Neural cell (in vitro differentiated cells): ENCODE measurements around the gene PRR30. TPM values are rescaled to one million over a fixed set of nuclear protein-coding genes. Genes with fewer than 3 reads are reported as not detected.

Source experiments
- H2AFZ ChIP-seq: fragments of 200-600, 300-800 bp; sonication (generic), shearing (Covaris generic); 2 replicates; pipeline ENCODE4 v1.6.0; 2014; ENCODE audit warnings: low read depth, mild to moderate bottlenecking, antibody characterized with exemption, low read length, moderate library complexity
- H3F3A ChIP-seq: fragments of 200-600 bp; shearing (Covaris generic); 2 replicates; pipeline ENCODE4 v1.6.1; 2016; ENCODE audit warnings: mild to moderate bottlenecking, moderate library complexity, mixed read lengths, antibody characterized with exemption, low read length; ENCODE audit not compliant: insufficient read depth, poor library complexity, severe bottlenecking
- H3K27ac ChIP-seq: fragments of 200-600, 300-800 bp; sonication (generic), shearing (Covaris generic); 2 replicates; pipeline ENCODE4 v1.5.1; 2014; ENCODE audit warnings: mild to moderate bottlenecking, low read length, moderate library complexity
- H3K27me3 ChIP-seq: fragments of 300-800, 200-600 bp; sonication (generic), shearing (Covaris generic); 2 replicates; pipeline ENCODE4 v1.6.0; 2014; ENCODE audit warnings: mild to moderate bottlenecking, low read depth, low read length, moderate library complexity; ENCODE audit not compliant: insufficient read depth
- H3K36me3 ChIP-seq: fragments of 300-800, 200-600 bp; sonication (generic), shearing (Covaris generic); 2 replicates; pipeline ENCODE4 v1.5.1; 2014; ENCODE audit warnings: mild to moderate bottlenecking, antibody characterized with exemption, low read length, moderate library complexity; ENCODE audit not compliant: insufficient read depth
- H3K4me2 ChIP-seq: fragments of 300-800, 200-600 bp; sonication (generic), shearing (Covaris generic); 2 replicates; pipeline ENCODE4 v1.6.0; 2014; ENCODE audit warnings: mild to moderate bottlenecking, low read length
- H3K4me3 ChIP-seq: fragments of 300-800, 200-600 bp; sonication (generic), shearing (Covaris generic); 2 replicates; pipeline ENCODE4 v1.5.1; 2014; ENCODE audit warnings: mild to moderate bottlenecking, low read length, moderate library complexity
- H3K79me2 ChIP-seq: fragments of 200-600 bp; shearing (Covaris generic); replicated peaks from 2 replicates; pipeline ENCODE4 v1.6.0; 2014; ENCODE audit warnings: mild to moderate bottlenecking, low read length, moderate library complexity; ENCODE audit not compliant: insufficient read depth
- H3K9ac ChIP-seq: fragments of 300-800, 200-600 bp; sonication (generic), shearing (Covaris generic); 2 replicates; pipeline ENCODE4 v1.6.1; 2016; ENCODE audit warnings: mild to moderate bottlenecking, low read length, mixed read lengths
- H3K9me2 ChIP-seq: fragments of 200-600 bp; shearing (Covaris generic); 2 replicates; pipeline ENCODE4 v1.6.1; 2016; ENCODE audit warnings: mild to moderate bottlenecking, low read length, mixed read lengths; ENCODE audit not compliant: insufficient read depth
- H3K9me3 ChIP-seq: fragments of 200-600, 300-800 bp; sonication (generic), shearing (Covaris generic); 2 replicates; pipeline ENCODE4 v1.6.1; 2016; ENCODE audit warnings: mild to moderate bottlenecking, mixed run types, low read length, moderate library complexity, mixed read lengths
- H4K20me1 ChIP-seq: fragments of 200-600 bp; shearing (Covaris generic); 2 replicates; pipeline ENCODE4 v1.6.1; 2016; ENCODE audit warnings: mild to moderate bottlenecking, mixed run types; ENCODE audit not compliant: insufficient read depth
- CTCF ChIP-seq: fragments of 450-650 bp; IDR thresholded peaks from 2 replicates; pipeline ENCODE4 v1.5.1; 2014; ENCODE audit warnings: antibody characterized with exemption, mild to moderate bottlenecking, moderate library complexity; ENCODE audit not compliant: poor library complexity, severe bottlenecking
- EP300 ChIP-seq: fragments of 450-650 bp; conservative IDR thresholded peaks from 2 replicates; pipeline ENCODE4 v1.6.1; 2014; ENCODE audit warnings: antibody characterized with exemption, mild to moderate bottlenecking, moderate library complexity; ENCODE audit not compliant: poor library complexity, severe bottlenecking
- EZH2 ChIP-seq: fragments of 200-600, 300-800 bp; shearing (Covaris generic), sonication (generic); IDR thresholded peaks from 2 replicates; pipeline ENCODE4 v1.6.1; 2014; ENCODE audit warnings: antibody characterized with exemption, low read length, borderline replicate concordance, mild to moderate bottlenecking; ENCODE audit not compliant: insufficient read depth, poor library complexity, severe bottlenecking
- MXI1 ChIP-seq: fragments of 450-650 bp; conservative IDR thresholded peaks from 2 replicates; pipeline ENCODE4 v1.6.1; 2014; ENCODE audit warnings: antibody characterized with exemption, mild to moderate bottlenecking; ENCODE audit not compliant: poor library complexity, severe bottlenecking
- POLR2AphosphoS5 ChIP-seq: IDR thresholded peaks from 2 replicates; pipeline ENCODE4 v1.6.1; 2012
- RAD21 ChIP-seq: fragments of 450-650 bp; conservative IDR thresholded peaks from 2 replicates; pipeline ENCODE4 v1.6.1; 2014; ENCODE audit warnings: antibody characterized with exemption, mild to moderate bottlenecking, moderate library complexity
- SMC3 ChIP-seq: fragments of 450-650 bp; conservative IDR thresholded peaks from 2 replicates; pipeline ENCODE4 v1.6.1; 2014; ENCODE audit warnings: antibody characterized with exemption, mild to moderate bottlenecking, moderate library complexity; ENCODE audit not compliant: poor library complexity
- TAF1 ChIP-seq: IDR thresholded peaks from 2 replicates; pipeline ENCODE4 v1.6.1; 2012; ENCODE audit warnings: low read depth
- polyA plus RNA-seq: library from polyadenylated mRNA; depleted of rRNA; stranded (reverse); fragments of >200 nt; gene quantifications from 2 replicates; pipeline ENCODE4 v1.2.3, GENCODE V29; 2014
- TF ChIP-seq, protein P1 (sequence below): IDR thresholded peaks from 2 replicates; pipeline ENCODE4 v1.6.1; 2012; ENCODE audit warnings: borderline replicate concordance

The PRR30 gene
- polyA plus RNA-seq, 1 donor from 2014 or later = not detected

DNA sequence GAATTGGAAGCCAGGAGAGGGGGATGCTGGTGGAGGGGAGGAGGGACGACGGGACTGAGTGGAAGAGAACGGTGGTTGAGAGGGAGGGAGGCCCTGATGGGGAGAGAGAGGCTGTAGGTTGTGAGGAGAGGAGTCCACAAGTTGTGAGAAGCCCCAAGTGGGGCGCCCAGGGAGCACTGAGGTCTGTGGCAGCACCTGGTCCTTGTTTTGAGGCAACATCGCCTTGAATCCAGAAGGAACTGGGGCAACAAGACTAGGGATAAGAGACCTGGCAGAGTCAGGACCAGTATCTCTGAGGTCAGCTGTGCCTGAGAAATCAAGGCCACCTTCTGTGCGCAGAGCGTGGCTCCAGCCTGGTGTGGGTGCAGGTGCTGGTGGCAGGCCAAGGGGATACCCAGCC is 1.1 kb downstream of the PRR30 start:
- no peaks in the 10 kb centered on the region for H3K9me2 ChIP-seq
- H3K9me3 ChIP-seq = no peaks in the 10 kb centered on the region
- H2AFZ ChIP-seq = no peak overlapping the region
- H3K36me3 ChIP-seq = no peaks in the 10 kb centered on the region
- no peaks in the 10 kb centered on the region for H3K27me3 ChIP-seq
- TF ChIP-seq TAF1 (no peak), EZH2 (no peak), RAD21 (no peak), CTCF (no peak), SMC3 (no peak), MXI1 (no peak), POLR2AphosphoS5 (no peak), EP300 (no peak)
- TF ChIP-seq, protein P1, sequence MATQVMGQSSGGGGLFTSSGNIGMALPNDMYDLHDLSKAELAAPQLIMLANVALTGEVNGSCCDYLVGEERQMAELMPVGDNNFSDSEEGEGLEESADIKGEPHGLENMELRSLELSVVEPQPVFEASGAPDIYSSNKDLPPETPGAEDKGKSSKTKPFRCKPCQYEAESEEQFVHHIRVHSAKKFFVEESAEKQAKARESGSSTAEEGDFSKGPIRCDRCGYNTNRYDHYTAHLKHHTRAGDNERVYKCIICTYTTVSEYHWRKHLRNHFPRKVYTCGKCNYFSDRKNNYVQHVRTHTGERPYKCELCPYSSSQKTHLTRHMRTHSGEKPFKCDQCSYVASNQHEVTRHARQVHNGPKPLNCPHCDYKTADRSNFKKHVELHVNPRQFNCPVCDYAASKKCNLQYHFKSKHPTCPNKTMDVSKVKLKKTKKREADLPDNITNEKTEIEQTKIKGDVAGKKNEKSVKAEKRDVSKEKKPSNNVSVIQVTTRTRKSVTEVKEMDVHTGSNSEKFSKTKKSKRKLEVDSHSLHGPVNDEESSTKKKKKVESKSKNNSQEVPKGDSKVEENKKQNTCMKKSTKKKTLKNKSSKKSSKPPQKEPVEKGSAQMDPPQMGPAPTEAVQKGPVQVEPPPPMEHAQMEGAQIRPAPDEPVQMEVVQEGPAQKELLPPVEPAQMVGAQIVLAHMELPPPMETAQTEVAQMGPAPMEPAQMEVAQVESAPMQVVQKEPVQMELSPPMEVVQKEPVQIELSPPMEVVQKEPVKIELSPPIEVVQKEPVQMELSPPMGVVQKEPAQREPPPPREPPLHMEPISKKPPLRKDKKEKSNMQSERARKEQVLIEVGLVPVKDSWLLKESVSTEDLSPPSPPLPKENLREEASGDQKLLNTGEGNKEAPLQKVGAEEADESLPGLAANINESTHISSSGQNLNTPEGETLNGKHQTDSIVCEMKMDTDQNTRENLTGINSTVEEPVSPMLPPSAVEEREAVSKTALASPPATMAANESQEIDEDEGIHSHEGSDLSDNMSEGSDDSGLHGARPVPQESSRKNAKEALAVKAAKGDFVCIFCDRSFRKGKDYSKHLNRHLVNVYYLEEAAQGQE = no peak
- H3K9ac ChIP-seq = no peak overlapping the region
- no peak overlapping the region for H3K4me3 ChIP-seq
- H3K27ac ChIP-seq = no peak overlapping the region
- no peaks in the 10 kb centered on the region for H3F3A ChIP-seq
- no peak overlapping the region for H3K4me2 ChIP-seq
- H4K20me1 ChIP-seq = no peaks in the 10 kb centered on the region
- peaks cover 4% of the 10 kb centered on the region for H3K79me2 ChIP-seq

GRCh38 chr2:27137322-27137935 is 1.8 kb downstream of the PRR30 start:
- no peak overlapping the region for H2AFZ ChIP-seq
- TF ChIP-seq CTCF = no peak
- no peak for TF ChIP-seq POLR2AphosphoS5
- TF ChIP-seq, protein P1 = no peak
- TF ChIP-seq MXI1 = no peak
- TF ChIP-seq TAF1 = no peak
- TF ChIP-seq SMC3 = no peak
- no peak for TF ChIP-seq RAD21
- no peak for TF ChIP-seq EZH2
- TF ChIP-seq EP300 = no peak
- H3K4me3 ChIP-seq = no peak overlapping the region

More at GRCh38 chr2:27137322-27137935, 1.8 kb downstream of the PRR30 start:
- Histone ChIP-seq H3F3A (no peaks in the 10 kb centered on the region), H3K27ac (no peak overlapping the region), H3K9ac (no peak overlapping the region), H3K36me3 (no peaks in the 10 kb centered on the region), H3K4me2 (no peak overlapping the region), H3K9me2 (no peaks in the 10 kb centered on the region), H3K9me3 (no peaks in the 10 kb centered on the region), H3K27me3 (no peaks in the 10 kb centered on the region), H4K20me1 (no peaks in the 10 kb centered on the region), H3K79me2 (peaks cover 4% of the 10 kb centered on the region)
